HepG2 (cell line): ENCODE measurements around the gene METTL5. TPM values are rescaled to one million over a fixed set of nuclear protein-coding genes. Genes with fewer than 3 reads are reported as not detected.

Experiments
- HOXA3 ChIP-seq: sonication (generic); formaldehyde crosslinking; IDR thresholded peaks from 2 replicates; pipeline ENCODE4 v1.5.0; 2020; ENCODE audit warnings: missing genetic modification reagents
- IRX3 ChIP-seq: sonication (generic); formaldehyde crosslinking; IDR thresholded peaks from 2 replicates; pipeline ENCODE4 v1.8.1; 2023; ENCODE audit warnings: mild to moderate bottlenecking, low read depth, missing genetic modification reagents, borderline replicate concordance
- ISL2 ChIP-seq: sonication (generic); formaldehyde crosslinking; IDR thresholded peaks from 2 replicates; pipeline ENCODE4 v1.5.0; 2020; ENCODE audit warnings: missing genetic modification reagents
- MEF2D ChIP-seq: sonication (generic); formaldehyde crosslinking; IDR thresholded peaks from 2 replicates; pipeline ENCODE4 v1.5.1; 2020; ENCODE audit warnings: mild to moderate bottlenecking, missing genetic modification reagents
- SP4 ChIP-seq: sonication (generic); formaldehyde crosslinking; IDR thresholded peaks from 2 replicates; pipeline ENCODE4 v1.8.1; 2023; ENCODE audit warnings: mild to moderate bottlenecking, missing genetic modification reagents
- ZNF33A ChIP-seq: sonication (generic); formaldehyde crosslinking; IDR thresholded peaks from 2 replicates; pipeline ENCODE4 v1.5.1; 2020; ENCODE audit warnings: missing genetic modification reagents, mild to moderate bottlenecking, moderate library complexity, borderline replicate concordance
- ZNF557 ChIP-seq: sonication (generic); formaldehyde crosslinking; IDR thresholded peaks from 2 replicates; pipeline ENCODE4 v1.4.0; 2020; ENCODE audit warnings: missing genetic modification reagents
- ZNF7 ChIP-seq: IDR thresholded peaks from 2 replicates; pipeline ENCODE4 v1.6.1; 2016; ENCODE audit warnings: missing biosample characterization, missing genetic modification reagents
- ZSCAN25 ChIP-seq: sonication (generic); formaldehyde crosslinking; IDR thresholded peaks from 2 replicates; pipeline ENCODE4 v1.8.0; 2022; ENCODE audit warnings: mild to moderate bottlenecking, missing genetic modification reagents
- ZSCAN31 ChIP-seq: sonication (generic); formaldehyde crosslinking; IDR thresholded peaks from 2 replicates; pipeline ENCODE4 v1.5.0; 2020; ENCODE audit warnings: low read depth, mild to moderate bottlenecking, missing genetic modification reagents
- polyA plus RNA-seq, 8 experiments: library from polyadenylated mRNA; depleted of rRNA in 3 of 8; stranded (reverse) in 7 of 8; unstranded in 1 of 8; fragments of >200 nt; fragmentation: Illumina TruSeq in 4 of 8; extraction: Trizol in 4 of 8; gene quantifications; 2 replicates each; pipeline versions ENCODE4 v1.2.1 to v1.2.3, GENCODE V29; 2011 to 2016; ENCODE audit warnings: low read depth in 4 of 8, missing spikeins in 1 of 8, mixed read lengths in 1 of 8; ENCODE audit not compliant: insufficient read depth in 1 of 8
- total RNA-seq, 5 experiments: library from RNA; depleted of rRNA; stranded (reverse); fragments of >200 nt; fragmentation: Illumina TruSeq; extraction: Trizol; gene quantifications; 2 replicates each; pipeline ENCODE4 v1.2.3, GENCODE V29; 2016; ENCODE audit warnings: low read depth in 1 of 5
- TF ChIP-seq, protein P1 (sequence below): sonication (generic); formaldehyde crosslinking; IDR thresholded peaks from 2 replicates; pipeline ENCODE4 v1.4.0; 2020; ENCODE audit warnings: mild to moderate bottlenecking, missing genetic modification reagents
- TF ChIP-seq, protein P2 (sequence below): IDR thresholded peaks from 2 replicates; pipeline ENCODE4 v1.6.1; 2016; ENCODE audit warnings: missing compliant biosample characterization, missing genetic modification reagents, borderline replicate concordance
- TF ChIP-seq, protein P3 (sequence below): sonication (generic); formaldehyde crosslinking; conservative IDR thresholded peaks from 2 replicates; pipeline ENCODE4 v1.4.0; 2020; ENCODE audit warnings: mild to moderate bottlenecking, missing genetic modification reagents, moderate library complexity
- TF ChIP-seq, protein P4 (sequence below): sonication (generic); formaldehyde crosslinking; IDR thresholded peaks from 2 replicates; pipeline ENCODE4 v1.5.0; 2020; ENCODE audit warnings: missing genetic modification reagents

METTL5 gene
- total and polyA plus RNA-seq, 2 of the 13 experiments (the other 11 are each of a cell fraction or from before 2014, with no cell fraction given): 50.7 to 95.1 TPM

DNA sequence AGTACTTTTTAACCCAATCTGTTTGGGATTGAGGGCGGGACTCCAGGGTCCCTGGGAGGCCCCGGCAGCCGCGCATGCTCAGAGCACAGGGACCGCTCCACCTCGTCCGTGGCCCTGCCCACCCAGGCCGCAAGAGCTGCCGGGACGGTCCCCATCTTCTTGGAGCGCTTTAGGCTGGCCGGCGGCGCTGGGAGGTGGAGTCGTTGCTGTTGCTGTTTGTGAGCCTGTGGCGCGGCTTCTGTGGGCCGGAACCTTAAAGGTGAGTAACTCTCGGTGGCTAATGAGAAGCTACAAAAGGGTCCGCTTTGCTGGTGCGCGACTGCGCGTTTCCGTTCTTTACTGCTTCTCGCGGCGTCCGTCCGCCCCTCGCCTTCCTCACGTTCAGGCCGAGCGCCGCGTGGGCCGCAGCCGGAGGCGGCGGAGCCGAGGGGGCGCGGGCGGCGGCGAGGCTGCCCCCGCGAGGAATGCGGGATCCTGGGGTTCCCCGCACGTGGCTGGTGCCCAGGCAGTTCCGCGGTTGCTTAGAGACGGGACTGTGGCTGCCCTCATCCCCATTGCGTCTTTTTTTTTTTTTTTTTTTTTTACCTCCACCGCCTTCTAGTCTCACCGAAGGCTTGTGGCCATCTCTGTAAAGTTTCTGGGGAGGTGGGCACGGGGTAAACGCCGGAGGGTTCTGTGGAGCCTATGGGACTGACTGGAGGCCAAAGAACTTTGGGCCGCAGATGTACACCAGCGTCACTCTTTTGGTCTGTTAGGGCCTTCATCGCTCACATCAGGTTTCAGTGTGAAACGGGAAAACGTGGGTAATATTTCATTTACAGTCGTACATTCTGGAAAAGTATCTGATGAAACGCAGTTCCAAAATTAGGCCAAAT, 25.8 kb downstream of the METTL5 start, which contains the start of gene SSB (continued):
- TF ChIP-seq, protein P1, sequence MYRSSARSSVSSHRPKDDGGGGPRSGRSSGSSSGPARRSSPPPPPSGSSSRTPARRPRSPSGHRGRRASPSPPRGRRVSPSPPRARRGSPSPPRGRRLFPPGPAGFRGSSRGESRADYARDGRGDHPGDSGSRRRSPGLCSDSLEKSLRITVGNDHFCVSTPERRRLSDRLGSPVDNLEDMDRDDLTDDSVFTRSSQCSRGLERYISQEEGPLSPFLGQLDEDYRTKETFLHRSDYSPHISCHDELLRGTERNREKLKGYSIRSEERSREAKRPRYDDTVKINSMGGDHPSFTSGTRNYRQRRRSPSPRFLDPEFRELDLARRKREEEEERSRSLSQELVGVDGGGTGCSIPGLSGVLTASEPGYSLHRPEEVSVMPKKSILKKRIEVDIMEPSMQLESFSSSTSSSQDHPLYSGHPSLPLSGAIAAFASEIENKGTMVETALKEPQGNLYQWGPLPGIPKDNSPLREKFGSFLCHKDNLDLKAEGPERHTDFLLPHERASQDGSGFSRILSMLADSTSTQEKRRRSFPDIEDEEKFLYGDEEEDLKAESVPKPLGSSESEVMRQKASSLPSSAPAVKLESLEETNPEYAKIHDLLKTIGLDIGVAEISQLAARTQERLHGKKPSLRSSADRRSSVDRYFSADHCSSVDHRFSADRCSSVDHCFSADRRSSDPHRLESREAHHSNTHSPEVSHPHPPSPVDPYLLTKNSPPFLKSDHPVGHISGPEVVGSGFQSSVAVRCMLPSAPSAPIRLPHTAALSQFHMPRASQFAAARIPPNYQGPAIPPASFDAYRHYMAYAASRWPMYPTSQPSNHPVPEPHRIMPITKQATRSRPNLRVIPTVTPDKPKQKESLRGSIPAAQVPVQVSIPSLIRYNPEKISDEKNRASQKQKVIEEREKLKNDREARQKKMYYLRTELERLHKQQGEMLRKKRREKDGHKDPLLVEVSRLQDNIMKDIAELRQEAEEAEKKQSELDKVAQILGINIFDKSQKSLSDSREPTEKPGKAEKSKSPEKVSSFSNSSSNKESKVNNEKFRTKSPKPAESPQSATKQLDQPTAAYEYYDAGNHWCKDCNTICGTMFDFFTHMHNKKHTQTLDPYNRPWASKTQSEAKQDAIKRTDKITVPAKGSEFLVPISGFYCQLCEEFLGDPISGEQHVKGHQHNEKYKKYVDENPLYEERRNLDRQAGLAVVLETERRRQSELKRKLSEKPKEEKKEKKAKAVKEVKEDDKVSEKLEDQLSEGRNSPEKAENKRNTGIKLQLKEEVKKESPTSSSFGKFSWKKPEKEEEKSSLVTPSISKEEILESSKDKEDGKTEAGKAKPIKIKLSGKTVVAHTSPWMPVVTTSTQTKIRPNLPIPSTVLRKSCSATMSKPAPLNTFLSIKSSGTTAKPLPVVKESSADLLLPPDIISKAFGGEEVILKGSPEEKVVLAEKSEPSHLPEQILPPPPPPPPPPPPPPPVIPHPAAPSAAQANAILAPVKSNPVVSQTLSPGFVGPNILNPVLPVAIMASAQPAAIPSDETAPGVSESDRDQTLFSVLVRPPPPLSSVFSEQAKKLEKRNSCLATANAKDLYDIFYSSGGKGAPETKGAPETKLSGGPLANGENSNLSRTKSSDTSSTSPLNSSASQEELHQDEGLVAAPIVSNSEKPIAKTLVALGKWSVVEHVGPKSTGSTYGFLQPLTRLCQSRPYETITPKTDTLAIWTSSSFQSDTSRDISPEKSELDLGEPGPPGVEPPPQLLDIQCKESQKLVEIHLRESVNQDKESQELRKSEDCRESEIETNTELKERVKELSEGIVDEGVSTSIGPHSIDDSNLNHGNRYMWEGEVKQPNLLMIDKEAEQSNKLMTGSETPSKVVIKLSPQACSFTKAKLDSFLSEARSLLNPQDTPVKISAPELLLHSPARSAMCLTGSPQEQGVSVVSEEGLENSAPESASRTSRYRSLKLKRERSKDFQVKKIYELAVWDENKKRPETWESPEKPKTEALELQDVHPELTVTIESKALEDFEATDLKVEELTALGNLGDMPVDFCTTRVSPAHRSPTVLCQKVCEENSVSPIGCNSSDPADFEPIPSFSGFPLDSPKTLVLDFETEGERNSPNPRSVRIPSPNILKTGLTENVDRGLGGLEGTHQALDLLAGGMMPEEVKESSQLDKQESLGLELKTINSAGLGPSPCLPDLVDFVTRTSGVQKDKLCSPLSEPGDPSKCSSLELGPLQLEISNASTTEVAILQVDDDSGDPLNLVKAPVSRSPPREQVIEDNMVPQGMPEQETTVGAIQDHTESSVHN (CRISPR knock-in tag): peak; percentile 79; the same call in 1 of the 2 replicates
- TF ChIP-seq ZSCAN25 (CRISPR knock-in tag) (0 out of 2 replicates have a peak, but pooled peaks have one; percentile 37), IRX3 (no peak), ZNF7 (CRISPR knock-in tag) (no peak), ISL2 (CRISPR knock-in tag) (peak; percentile 66), ZNF33A (CRISPR knock-in tag) (no peak), MEF2D (CRISPR knock-in tag) (0 out of 2 replicates have a peak, but pooled peaks have one; percentile 30), ZSCAN31 (CRISPR knock-in tag) (peak; percentile 83), ZNF557 (CRISPR knock-in tag) (no peak), HOXA3 (CRISPR knock-in tag) (peak; percentile 88), SP4 (CRISPR knock-in tag) (peak; percentile 73)
- TF ChIP-seq, protein P2, sequence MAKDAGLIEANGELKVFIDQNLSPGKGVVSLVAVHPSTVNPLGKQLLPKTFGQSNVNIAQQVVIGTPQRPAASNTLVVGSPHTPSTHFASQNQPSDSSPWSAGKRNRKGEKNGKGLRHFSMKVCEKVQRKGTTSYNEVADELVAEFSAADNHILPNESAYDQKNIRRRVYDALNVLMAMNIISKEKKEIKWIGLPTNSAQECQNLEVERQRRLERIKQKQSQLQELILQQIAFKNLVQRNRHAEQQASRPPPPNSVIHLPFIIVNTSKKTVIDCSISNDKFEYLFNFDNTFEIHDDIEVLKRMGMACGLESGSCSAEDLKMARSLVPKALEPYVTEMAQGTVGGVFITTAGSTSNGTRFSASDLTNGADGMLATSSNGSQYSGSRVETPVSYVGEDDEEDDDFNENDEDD (CRISPR knock-in tag): peak; percentile 31; the same call in 1 of the 2 replicates
- TF ChIP-seq, protein P3, sequence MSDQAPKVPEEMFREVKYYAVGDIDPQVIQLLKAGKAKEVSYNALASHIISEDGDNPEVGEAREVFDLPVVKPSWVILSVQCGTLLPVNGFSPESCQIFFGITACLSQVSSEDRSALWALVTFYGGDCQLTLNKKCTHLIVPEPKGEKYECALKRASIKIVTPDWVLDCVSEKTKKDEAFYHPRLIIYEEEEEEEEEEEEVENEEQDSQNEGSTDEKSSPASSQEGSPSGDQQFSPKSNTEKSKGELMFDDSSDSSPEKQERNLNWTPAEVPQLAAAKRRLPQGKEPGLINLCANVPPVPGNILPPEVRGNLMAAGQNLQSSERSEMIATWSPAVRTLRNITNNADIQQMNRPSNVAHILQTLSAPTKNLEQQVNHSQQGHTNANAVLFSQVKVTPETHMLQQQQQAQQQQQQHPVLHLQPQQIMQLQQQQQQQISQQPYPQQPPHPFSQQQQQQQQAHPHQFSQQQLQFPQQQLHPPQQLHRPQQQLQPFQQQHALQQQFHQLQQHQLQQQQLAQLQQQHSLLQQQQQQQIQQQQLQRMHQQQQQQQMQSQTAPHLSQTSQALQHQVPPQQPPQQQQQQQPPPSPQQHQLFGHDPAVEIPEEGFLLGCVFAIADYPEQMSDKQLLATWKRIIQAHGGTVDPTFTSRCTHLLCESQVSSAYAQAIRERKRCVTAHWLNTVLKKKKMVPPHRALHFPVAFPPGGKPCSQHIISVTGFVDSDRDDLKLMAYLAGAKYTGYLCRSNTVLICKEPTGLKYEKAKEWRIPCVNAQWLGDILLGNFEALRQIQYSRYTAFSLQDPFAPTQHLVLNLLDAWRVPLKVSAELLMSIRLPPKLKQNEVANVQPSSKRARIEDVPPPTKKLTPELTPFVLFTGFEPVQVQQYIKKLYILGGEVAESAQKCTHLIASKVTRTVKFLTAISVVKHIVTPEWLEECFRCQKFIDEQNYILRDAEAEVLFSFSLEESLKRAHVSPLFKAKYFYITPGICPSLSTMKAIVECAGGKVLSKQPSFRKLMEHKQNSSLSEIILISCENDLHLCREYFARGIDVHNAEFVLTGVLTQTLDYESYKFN (CRISPR knock-in tag): peak; percentile 56; the same call in 1 of the 2 replicates
- TF ChIP-seq, protein P4, sequence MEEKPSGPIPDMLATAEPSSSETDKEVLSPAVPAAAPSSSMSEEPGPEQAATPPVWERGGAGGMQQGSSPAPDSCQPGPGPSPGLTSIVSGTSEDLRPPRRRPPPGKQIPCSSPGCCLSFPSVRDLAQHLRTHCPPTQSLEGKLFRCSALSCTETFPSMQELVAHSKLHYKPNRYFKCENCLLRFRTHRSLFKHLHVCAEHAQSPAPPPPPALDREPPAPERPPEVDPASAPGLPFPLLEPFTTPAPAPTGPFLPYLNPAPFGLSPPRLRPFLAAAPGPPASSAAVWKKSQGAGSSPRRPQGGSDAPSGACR (CRISPR knock-in tag): peak; percentile 61; the same call in 1 of the 2 replicates
